Fibroblast of pulmonary artery (primary cell): ENCODE data around the gene CCDC88C.

ENCODE experiments used
- DNase-seq: peaks from one replicate; pipeline ENCODE4 v3.0.0-alpha.2; 2010; ENCODE audit warnings: low read depth
- H3K4me3 ChIP-seq: replicated peaks from 2 replicates; pipeline ENCODE4 v1.5.1; 2011; ENCODE audit warnings: low read depth, mild to moderate bottlenecking, control low read depth, low read length, moderate library complexity
- CTCF ChIP-seq: IDR thresholded peaks from 2 replicates; pipeline ENCODE4 v1.5.1; 2011; ENCODE audit warnings: mild to moderate bottlenecking, control low read depth, low read length, inconsistent platforms; ENCODE audit errors: missing control alignments

The CCDC88C gene

GRCh38 chr14:91351512-91351862, 66.1 kb downstream of the CCDC88C start:
- no peak overlapping the region for H3K4me3 ChIP-seq
- TF ChIP-seq CTCF, result no peak
- DNase-seq, result no peak

- DNase-seq, result no peak
Measured at GRCh38 chr14:91350813-91351511, 66.7 kb downstream of the CCDC88C start.

GRCh38 chr14:91350483-91350812, 67.2 kb downstream of the CCDC88C start:
- no peak for DNase-seq
- no peak for TF ChIP-seq CTCF
- no peak overlapping the region for H3K4me3 ChIP-seq

More at GRCh38 chr14:91350813-91351511, 66.7 kb downstream of the CCDC88C start:
- TF ChIP-seq CTCF, result no peak
- H3K4me3 ChIP-seq, result no peak overlapping the region

GRCh38 chr14:91349481-91350074, 68.0 kb downstream of the CCDC88C start:
- H3K4me3 ChIP-seq, result no peak overlapping the region
- no peak for TF ChIP-seq CTCF
- DNase-seq, result no peak

- no peak for DNase-seq
- H3K4me3 ChIP-seq, result no peak overlapping the region
- TF ChIP-seq CTCF, result no peak
Measured at GRCh38 chr14:91348845-91349465, 68.7 kb downstream of the CCDC88C start.

- TF ChIP-seq CTCF, result no peak
- no peak for DNase-seq
- no peak overlapping the region for H3K4me3 ChIP-seq
Measured at GRCh38 chr14:91346838-91347173, 70.8 kb downstream of the CCDC88C start.

GRCh38 chr14:91344096-91344495, 73.5 kb downstream of the CCDC88C start:
- no peak for DNase-seq
- H3K4me3 ChIP-seq, result no peak overlapping the region
- no peak for TF ChIP-seq CTCF
